ENCODE results near the gene USP14.

USP14 gene

GRCh38 chr18:228586-228985 is 70.2 kb downstream of the USP14 start:
- DNase-seq = peak; percentile 16

- no peak for DNase-seq
Observed at GRCh38 chr18:231563-231962, 73.2 kb downstream of the USP14 start.

- peak; percentile 5 for DNase-seq
Observed at GRCh38 chr18:240175-240574, 81.8 kb downstream of the USP14 start.

- no peak for DNase-seq
Observed at GRCh38 chr18:245282-245847, 87.0 kb downstream of the USP14 start.

- no peak for DNase-seq
Observed at GRCh38 chr18:248053-248452, 89.7 kb downstream of the USP14 start.

- DNase-seq = peak; percentile 14
Observed at GRCh38 chr18:250685-251084, 92.3 kb downstream of the USP14 start.

GRCh38 chr18:251572-251971 is 93.2 kb downstream of the USP14 start:
- no peak for DNase-seq

GRCh38 chr18:253121-253520 is 94.8 kb downstream of the USP14 start:
- no peak for DNase-seq

- no peak for DNase-seq
Observed at GRCh38 chr18:255171-255570, 96.8 kb downstream of the USP14 start.

GRCh38 chr18:260547-260946 is 102.2 kb downstream of the USP14 start:
- DNase-seq = no peak

GRCh38 chr18:261398-262073 is 103.2 kb downstream of the USP14 start:
- no peak for DNase-seq

Measured in fibroblast of skin of back (primary cell).